Lower leg skin (tissue), 3 donors: ENCODE results near the gene IGFL4.

ENCODE experiments used
- POLR2A ChIP-seq, 2 donors: fragments of 450-650 bp; IDR thresholded peaks; one replicate each; pipeline ENCODE4 v1.6.1; 2016 to 2017; ENCODE audit warnings: antibody characterized with exemption in 2 of 2, mild to moderate bottlenecking in 1 of 2, moderate library complexity in 1 of 2
- TF ChIP-seq, protein P1 (sequence below), 3 donors: fragments of 450-650 bp; IDR thresholded peaks; one replicate each; pipeline ENCODE4 v1.5.1; 2016; ENCODE audit warnings: antibody characterized with exemption in 3 of 3, mild to moderate bottlenecking in 3 of 3, moderate library complexity in 2 of 3

- TF ChIP-seq, protein P1, sequence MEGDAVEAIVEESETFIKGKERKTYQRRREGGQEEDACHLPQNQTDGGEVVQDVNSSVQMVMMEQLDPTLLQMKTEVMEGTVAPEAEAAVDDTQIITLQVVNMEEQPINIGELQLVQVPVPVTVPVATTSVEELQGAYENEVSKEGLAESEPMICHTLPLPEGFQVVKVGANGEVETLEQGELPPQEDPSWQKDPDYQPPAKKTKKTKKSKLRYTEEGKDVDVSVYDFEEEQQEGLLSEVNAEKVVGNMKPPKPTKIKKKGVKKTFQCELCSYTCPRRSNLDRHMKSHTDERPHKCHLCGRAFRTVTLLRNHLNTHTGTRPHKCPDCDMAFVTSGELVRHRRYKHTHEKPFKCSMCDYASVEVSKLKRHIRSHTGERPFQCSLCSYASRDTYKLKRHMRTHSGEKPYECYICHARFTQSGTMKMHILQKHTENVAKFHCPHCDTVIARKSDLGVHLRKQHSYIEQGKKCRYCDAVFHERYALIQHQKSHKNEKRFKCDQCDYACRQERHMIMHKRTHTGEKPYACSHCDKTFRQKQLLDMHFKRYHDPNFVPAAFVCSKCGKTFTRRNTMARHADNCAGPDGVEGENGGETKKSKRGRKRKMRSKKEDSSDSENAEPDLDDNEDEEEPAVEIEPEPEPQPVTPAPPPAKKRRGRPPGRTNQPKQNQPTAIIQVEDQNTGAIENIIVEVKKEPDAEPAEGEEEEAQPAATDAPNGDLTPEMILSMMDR (IDR thresholded peaks at IDR 0.05), result no peak
- TF ChIP-seq POLR2A (IDR thresholded peaks at IDR 0.05), result no peak
Measured at GRCh38 chr19:46040125-46040524, 677 bp downstream of the IGFL4 start.
